Measurements from ENCODE around the gene PANX1. TPM values are rescaled to one million over a fixed set of nuclear protein-coding genes. Genes with fewer than 3 reads are reported as not detected.

The PANX1 gene
- total RNA-seq, 6 experiments from 2014 or later = 9.3 to 20.4 (median 13.7) TPM

DNA sequence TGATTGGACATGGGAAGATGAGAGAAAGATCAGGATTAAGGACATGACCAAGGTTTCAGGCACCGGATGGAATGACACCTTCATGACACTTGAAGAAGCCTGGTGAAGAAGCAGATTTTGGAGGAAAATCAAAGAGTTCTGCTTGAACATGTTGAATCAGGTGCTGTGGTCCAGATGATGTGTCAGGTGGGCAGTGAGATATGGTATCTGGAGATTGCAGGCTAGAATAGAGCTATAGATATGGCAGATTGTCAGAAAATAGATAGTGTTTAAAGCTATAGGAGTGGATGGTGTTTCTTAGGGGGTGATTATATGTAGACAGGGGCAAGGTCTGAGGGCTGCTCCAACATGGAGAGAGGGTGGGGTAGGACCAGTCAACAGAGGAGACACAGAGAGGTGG, 40.2 kb downstream of the PANX1 start:
- intact Hi-C loops (cut with DNase I) = no loop called here
- Histone ChIP-seq H3K9me3 (no peaks in the 10 kb centered on the region), H3K4me1 (peaks cover 0 to 4% (median 0%) of the 10 kb centered on the region in 4 donors), H3K27ac (no peak overlapping the region), H3K4me3 (no peak overlapping the region), H3K27me3 (no peaks in the 10 kb centered on the region), H3K36me3 (no peaks in the 10 kb centered on the region)
- TF ChIP-seq POLR2A (IDR thresholded peaks at IDR 0.05) = no peak
- DNase-seq (no peak), ATAC-seq (no peak)
- 100% methylated on average over 1 of the region's 1 CpG for WGBS (ENCODE audit: insufficient coverage, low coverage, low lambda C conversion rate, missing lambda C conversion rate)

DNA sequence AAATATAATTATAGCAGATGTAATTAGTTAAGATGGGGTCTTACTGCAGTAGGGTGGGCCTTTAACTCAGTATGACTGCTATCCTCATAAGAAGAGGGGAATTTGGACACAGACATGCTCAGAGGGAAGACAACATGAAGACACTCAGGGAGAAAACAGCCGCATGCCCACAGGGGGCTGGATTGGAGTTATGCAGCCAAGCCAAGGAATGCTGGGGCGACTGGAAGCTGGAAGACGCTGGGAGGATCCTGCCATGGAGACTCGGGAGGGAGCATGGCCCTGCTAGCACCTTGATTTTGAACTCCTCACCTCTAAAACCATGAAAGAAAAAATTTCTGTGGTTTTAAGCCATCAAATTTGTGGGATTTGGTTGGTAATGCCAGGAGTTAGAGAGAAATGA, 40.9 kb downstream of the PANX1 start:
- TF ChIP-seq, protein P1, sequence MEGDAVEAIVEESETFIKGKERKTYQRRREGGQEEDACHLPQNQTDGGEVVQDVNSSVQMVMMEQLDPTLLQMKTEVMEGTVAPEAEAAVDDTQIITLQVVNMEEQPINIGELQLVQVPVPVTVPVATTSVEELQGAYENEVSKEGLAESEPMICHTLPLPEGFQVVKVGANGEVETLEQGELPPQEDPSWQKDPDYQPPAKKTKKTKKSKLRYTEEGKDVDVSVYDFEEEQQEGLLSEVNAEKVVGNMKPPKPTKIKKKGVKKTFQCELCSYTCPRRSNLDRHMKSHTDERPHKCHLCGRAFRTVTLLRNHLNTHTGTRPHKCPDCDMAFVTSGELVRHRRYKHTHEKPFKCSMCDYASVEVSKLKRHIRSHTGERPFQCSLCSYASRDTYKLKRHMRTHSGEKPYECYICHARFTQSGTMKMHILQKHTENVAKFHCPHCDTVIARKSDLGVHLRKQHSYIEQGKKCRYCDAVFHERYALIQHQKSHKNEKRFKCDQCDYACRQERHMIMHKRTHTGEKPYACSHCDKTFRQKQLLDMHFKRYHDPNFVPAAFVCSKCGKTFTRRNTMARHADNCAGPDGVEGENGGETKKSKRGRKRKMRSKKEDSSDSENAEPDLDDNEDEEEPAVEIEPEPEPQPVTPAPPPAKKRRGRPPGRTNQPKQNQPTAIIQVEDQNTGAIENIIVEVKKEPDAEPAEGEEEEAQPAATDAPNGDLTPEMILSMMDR (IDR thresholded peaks at IDR 0.05) = no peak
- no peak for TF ChIP-seq POLR2A (IDR thresholded peaks at IDR 0.05)
- intact Hi-C loops (cut with DNase I) = no loop called here
- no peak overlapping the region for H3K27ac ChIP-seq
- no peaks in the 10 kb centered on the region for H3K27me3 ChIP-seq
- H3K36me3 ChIP-seq = no peaks in the 10 kb centered on the region
- H3K4me1 ChIP-seq = no peaks in the 10 kb centered on the region
- no peak overlapping the region for H3K4me3 ChIP-seq
- H3K9me3 ChIP-seq = no peaks in the 10 kb centered on the region
- no peak for ATAC-seq
- WGBS (ENCODE audit: insufficient coverage, low coverage, low lambda C conversion rate, missing lambda C conversion rate) = no CpG with 5 or more reads among the region's 4 CpGs
- DNase-seq = no peak

DNA sequence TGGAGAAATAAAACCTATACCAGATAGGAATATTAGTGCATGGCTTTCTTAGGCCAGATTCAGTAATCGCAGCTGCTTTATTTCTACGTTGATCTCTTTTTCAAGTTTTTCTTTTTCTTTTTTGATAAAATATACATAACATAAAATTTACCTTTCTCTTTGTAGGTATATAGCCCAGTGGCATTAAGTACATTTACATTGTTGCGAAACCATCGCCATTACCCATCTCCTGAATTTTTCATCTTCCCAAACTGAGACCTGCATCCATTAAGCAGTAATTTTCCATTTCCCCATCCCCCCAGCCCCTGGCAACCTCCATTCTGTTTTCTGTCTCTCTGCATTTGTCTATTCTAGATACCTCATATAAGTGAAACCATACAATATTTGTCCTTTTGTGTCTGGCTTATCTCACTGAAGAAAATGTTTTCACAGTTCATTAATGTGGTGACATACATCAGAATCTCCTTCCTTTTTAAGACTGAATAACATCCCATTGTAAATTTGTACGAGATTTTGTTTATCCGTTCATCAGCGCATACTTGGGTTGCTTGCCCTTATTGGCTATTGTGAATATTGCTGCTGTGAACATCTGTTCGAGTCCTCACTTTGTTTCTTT, 41.4 kb downstream of the PANX1 start:
- no peak for ATAC-seq
- Histone ChIP-seq H3K27me3 (no peaks in the 10 kb centered on the region), H3K4me1 (no peaks in the 10 kb centered on the region), H3K4me3 (no peak overlapping the region), H3K36me3 (no peaks in the 10 kb centered on the region), H3K9me3 (no peaks in the 10 kb centered on the region), H3K27ac (no peak overlapping the region)
- intact Hi-C loops (cut with DNase I) = no loop called here
- WGBS (ENCODE audit: insufficient coverage, low coverage, low lambda C conversion rate, missing lambda C conversion rate) = 96% methylated on average over 8 of the region's 8 CpGs
- no peak for DNase-seq
- TF ChIP-seq, protein P1 (IDR thresholded peaks at IDR 0.05) = no peak
- TF ChIP-seq POLR2A (IDR thresholded peaks at IDR 0.05) = no peak

DNA sequence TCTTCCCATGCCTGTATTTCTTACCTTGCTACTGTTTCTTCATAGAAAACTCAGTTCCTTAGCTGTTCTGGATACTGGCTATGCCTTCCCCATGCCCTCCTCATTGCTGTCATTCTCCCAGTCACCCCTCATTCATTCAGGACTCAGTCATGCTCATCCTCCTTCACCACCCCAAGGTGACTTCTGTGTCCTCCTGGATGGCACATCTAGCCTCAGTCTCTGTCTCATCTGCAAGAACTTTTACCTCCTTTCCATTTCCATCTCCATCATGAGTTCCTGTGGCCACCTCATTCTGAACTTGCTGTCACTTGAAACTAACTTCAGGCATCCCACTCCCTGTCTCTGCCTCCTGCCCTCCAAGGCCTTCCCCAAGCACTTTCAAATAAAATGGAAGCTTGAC, 42.3 kb downstream of the PANX1 start:
- H3K27ac ChIP-seq = no peak overlapping the region
- TF ChIP-seq, protein P1 (IDR thresholded peaks at IDR 0.05) = no peak
- TF ChIP-seq POLR2A (IDR thresholded peaks at IDR 0.05) = no peak
- DNase-seq (no peak), ATAC-seq (no peak)
- no peaks in the 10 kb centered on the region for H3K9me3 ChIP-seq
- H3K4me3 ChIP-seq = no peak overlapping the region
- intact Hi-C loops (cut with DNase I) = no loop called here
- H3K4me1 ChIP-seq = no peaks in the 10 kb centered on the region
- no peaks in the 10 kb centered on the region for H3K36me3 ChIP-seq
- no peaks in the 10 kb centered on the region for H3K27me3 ChIP-seq

DNA sequence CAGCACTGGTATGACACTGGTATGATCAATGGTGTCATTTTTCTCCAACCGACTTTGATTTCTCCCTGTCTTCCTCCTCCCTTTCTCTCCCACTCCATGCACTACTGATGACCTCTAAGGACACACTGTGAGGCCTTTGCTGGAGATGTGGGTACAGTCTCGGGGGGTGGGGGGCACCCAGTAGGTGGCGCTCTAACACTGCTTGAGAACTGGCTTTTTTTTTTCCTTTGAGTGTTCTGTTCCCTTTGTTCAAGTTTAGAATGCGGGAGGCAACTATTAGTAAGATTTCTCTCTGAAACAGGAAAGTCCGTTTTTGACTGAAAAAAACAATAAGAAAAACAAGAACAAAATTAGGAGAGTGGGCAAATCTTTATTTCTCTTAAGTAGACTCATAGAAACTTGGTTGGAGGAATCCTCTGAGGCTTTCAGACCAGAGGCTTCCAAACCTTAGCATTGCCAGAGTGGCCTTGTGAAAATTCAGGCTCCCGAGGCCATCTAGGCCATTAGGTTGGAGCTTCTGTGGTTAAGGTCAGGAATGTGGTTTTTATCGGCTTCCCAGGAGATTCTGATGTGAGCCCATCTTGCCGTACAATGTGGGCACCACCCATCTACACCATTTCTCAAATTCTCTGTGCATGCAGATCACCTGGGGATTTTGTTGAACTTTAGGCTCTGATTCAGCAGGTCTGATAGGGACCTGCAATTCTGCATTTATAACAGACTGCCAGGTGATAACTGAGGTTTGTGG, 43.2 kb downstream of the PANX1 start:
- H3K4me1 ChIP-seq = no peaks in the 10 kb centered on the region
- no peaks in the 10 kb centered on the region for H3K9me3 ChIP-seq
- ATAC-seq = peak; percentile 65 to 76 (median 68)
- H3K27ac ChIP-seq = no peak overlapping the region
- H3K36me3 ChIP-seq = no peaks in the 10 kb centered on the region
- no peak overlapping the region for H3K4me3 ChIP-seq
- intact Hi-C loops (cut with DNase I) = no loop called here
- H3K27me3 ChIP-seq = no peaks in the 10 kb centered on the region
- WGBS (ENCODE audit: insufficient coverage, low coverage, low lambda C conversion rate, missing lambda C conversion rate) = 70% methylated on average over 7 of the region's 8 CpGs
- TF ChIP-seq POLR2A (IDR thresholded peaks at IDR 0.05) = no peak
- TF ChIP-seq, protein P1 (IDR thresholded peaks at IDR 0.05) = peak; percentile 20 to 66 (median 52)
- DNase-seq = no peak

All from right lobe of liver (tissue), 6 donors.